ENCODE measurements around the gene NUP153. TPM values are rescaled to one million over a fixed set of nuclear protein-coding genes. Genes with fewer than 3 reads are reported as not detected.

The NUP153 gene
- total and polyA plus RNA-seq, 10 of the 15 experiments (the other 5 are each of a cell fraction or from before 2014, with no cell fraction given) = 13.9 to 77.7 (median 56.2) TPM

DNA sequence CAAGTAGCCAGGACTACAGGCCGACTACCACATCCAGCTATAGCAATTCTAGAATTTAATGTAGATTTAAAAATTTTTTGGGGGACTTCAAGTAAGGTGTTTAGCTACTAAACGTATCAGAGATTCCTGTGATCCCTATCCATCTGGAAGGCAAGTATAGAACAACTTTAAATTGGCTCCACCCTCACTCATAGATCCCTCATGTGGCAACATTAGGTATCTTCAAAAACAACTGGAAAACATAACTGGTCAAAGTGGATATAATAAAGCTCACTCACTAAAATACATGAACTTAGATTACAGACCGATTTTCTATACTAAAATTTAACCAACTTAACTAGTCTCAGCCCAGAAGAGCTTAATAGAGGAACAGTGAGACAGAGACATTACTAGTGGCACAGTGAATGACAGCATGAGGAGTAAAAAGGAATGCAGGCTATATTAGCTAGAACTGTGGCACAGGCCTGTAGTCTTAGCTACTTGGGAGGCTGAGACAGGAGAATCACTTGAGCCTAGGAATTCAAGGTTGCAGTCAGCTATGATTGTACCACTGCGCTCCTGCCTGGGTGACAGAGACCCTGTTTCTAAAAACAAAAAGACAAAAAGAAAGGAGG, 14.7 kb downstream of the NUP153 start:
- Histone ChIP-seq H3K9ac (ENCODE audit: control insufficient read depth, insufficient read depth, low read length) (no peak overlapping the region), H3K36me3 (ENCODE audit: control insufficient read depth in 2 of 2, insufficient read depth in 2 of 2, low read length in 1 of 2) (peaks cover 0 to 16% of the 10 kb centered on the region in 2 experiments; a peak in 2 of 4 replicates), H3K27ac (ENCODE audit: control insufficient read depth, insufficient read depth) (no peak overlapping the region), H3K4me3 (no peak overlapping the region), H3K4me1 (ENCODE audit: control insufficient read depth, insufficient read depth, low read length) (no peaks in the 10 kb centered on the region), H4K20me1 (ENCODE audit: control insufficient read depth, insufficient read depth) (no peaks in the 10 kb centered on the region; the same call in none of the 2 replicates), H3K79me2 (ENCODE audit: control insufficient read depth, insufficient read depth, low read length) (peaks cover 91% of the 10 kb centered on the region), H3K4me2 (ENCODE audit: control insufficient read depth, insufficient read depth) (no peak overlapping the region), H3K27me3 (replicated peaks in 1 of 2; ENCODE audit: control insufficient read depth in 2 of 2, insufficient read depth in 2 of 2, low read length in 1 of 2) (no peaks in the 10 kb centered on the region), H2AFZ (ENCODE audit: control insufficient read depth, low read depth, low read length) (no peak overlapping the region), H3K9me3 (replicated peaks; ENCODE audit: control insufficient read depth, insufficient read depth, low read length) (no peaks in the 10 kb centered on the region)
- FAIRE-seq (no peak), ATAC-seq (peak; percentile 28; the same call in 2 of the 3 replicates), DNase-seq (ENCODE audit: low read depth, low spot score) (no peak)
- TF ChIP-seq NBN (IDR thresholded peaks at IDR 0.05) (no peak), ZZZ3 (IDR thresholded peaks at IDR 0.05; ENCODE audit: control insufficient read depth, insufficient read length, low read depth) (no peak)
- RAD21 ChIA-PET (ENCODE audit: unreplicated experiment) = interaction anchor here (1.2 to 2.3 kb wide), 3 partner anchors 10 to 15 kb away, joined by 4 to 11 read pairs (median 5); partner anchors contain the start of gene NUP153
- intact Hi-C loops (cut with micrococcal nuclease; ENCODE audit: unreplicated experiment) = no loop called here
- SMC1A ChIA-PET (ENCODE audit: uncharacterized antibody, unreplicated experiment) = interaction anchor here (1.1 to 5.5 kb wide), 5 partner anchors 9 to 63 kb away, joined by 3 to 32 read pairs (median 4); no protein-coding TSS in a partner anchor
- WGBS (ENCODE audit: insufficient coverage, insufficient replicate concordance, low lambda C conversion rate, missing lambda C conversion rate) = 60% methylated on average over 4 of the region's 4 CpGs
- BruUV-seq (replicated peaks) = no TSS peak
- CTCF ChIA-PET = interaction anchor here (1.0 to 4.0 kb wide), 5 partner anchors 10 to 1426 kb away, joined by 3 to 27 read pairs (median 3); no protein-coding TSS in a partner anchor
- in situ Hi-C loops (cut with MboI) = no loop called here
- POLR2A ChIA-PET = interaction anchor here (3.1 kb wide), 1 partner anchor 10 kb away, joined by 10 read pairs; no protein-coding TSS in a partner anchor

DNA sequence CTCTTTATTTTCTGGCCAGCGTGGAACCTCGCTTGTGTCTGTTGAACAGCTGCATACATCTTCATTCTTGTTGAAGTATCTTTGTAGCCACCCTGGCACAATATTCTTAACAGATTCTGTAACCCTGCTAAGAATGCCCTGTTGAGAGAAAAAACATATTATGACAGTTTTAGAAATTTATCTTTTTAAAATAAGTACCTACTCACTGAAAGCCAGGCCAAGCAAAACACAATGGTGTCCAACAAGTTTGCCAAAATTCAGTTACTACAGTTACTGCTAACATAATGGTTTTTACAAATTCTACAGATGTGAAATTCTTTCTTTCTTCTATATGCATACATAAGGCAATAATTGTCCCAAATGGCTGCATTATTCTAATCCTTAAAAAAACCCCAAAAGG, 18.2 kb downstream of the NUP153 start:
- Histone ChIP-seq H3K36me3 (ENCODE audit: control insufficient read depth in 2 of 2, insufficient read depth in 2 of 2, low read length in 1 of 2) (peaks cover 3 to 18% of the 10 kb centered on the region in 2 experiments), H3K79me2 (ENCODE audit: control insufficient read depth, insufficient read depth, low read length) (peaks cover 82% of the 10 kb centered on the region), H3K4me1 (ENCODE audit: control insufficient read depth, insufficient read depth, low read length) (no peaks in the 10 kb centered on the region), H3K27me3 (replicated peaks in 1 of 2; ENCODE audit: control insufficient read depth in 2 of 2, insufficient read depth in 2 of 2, low read length in 1 of 2) (no peaks in the 10 kb centered on the region), H2AFZ (ENCODE audit: control insufficient read depth, low read depth, low read length) (no peak overlapping the region), H3K27ac (ENCODE audit: control insufficient read depth, insufficient read depth) (no peak overlapping the region), H3K4me2 (ENCODE audit: control insufficient read depth, insufficient read depth) (no peak overlapping the region), H3K9ac (ENCODE audit: control insufficient read depth, insufficient read depth, low read length) (no peak overlapping the region), H4K20me1 (ENCODE audit: control insufficient read depth, insufficient read depth) (no peaks in the 10 kb centered on the region; the same call in none of the 2 replicates), H3K9me3 (replicated peaks; ENCODE audit: control insufficient read depth, insufficient read depth, low read length) (no peaks in the 10 kb centered on the region), H3K4me3 (no peak overlapping the region)
- RAD21 ChIA-PET (ENCODE audit: unreplicated experiment) = no interaction called here
- FAIRE-seq = no peak
- TF ChIP-seq POLR2AphosphoS5 (IDR thresholded peaks at IDR 0.05; ENCODE audit: low read length) (no peak), TCF3 (IDR thresholded peaks at IDR 0.05; ENCODE audit: borderline replicate concordance, insufficient read depth, low read depth, low read length) (no peak), IKZF2 (IDR thresholded peaks at IDR 0.05) (no peak), HDGF (IDR thresholded peaks at IDR 0.05) (no peak), SREBF1 (IDR thresholded peaks at IDR 0.05; ENCODE audit: low read length) (no peak)
- TF ChIP-seq, protein P1, sequence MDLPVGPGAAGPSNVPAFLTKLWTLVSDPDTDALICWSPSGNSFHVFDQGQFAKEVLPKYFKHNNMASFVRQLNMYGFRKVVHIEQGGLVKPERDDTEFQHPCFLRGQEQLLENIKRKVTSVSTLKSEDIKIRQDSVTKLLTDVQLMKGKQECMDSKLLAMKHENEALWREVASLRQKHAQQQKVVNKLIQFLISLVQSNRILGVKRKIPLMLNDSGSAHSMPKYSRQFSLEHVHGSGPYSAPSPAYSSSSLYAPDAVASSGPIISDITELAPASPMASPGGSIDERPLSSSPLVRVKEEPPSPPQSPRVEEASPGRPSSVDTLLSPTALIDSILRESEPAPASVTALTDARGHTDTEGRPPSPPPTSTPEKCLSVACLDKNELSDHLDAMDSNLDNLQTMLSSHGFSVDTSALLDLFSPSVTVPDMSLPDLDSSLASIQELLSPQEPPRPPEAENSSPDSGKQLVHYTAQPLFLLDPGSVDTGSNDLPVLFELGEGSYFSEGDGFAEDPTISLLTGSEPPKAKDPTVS (IDR thresholded peaks at IDR 0.05; ENCODE audit: low read depth, low read length) = no peak
- 100% methylated on average over 2 of the region's 2 CpGs for WGBS (ENCODE audit: insufficient coverage, insufficient replicate concordance, low lambda C conversion rate, missing lambda C conversion rate)
- SMC1A ChIA-PET (ENCODE audit: uncharacterized antibody, unreplicated experiment) = interaction anchor here (1.0 kb wide), 1 partner anchor 32 kb away, joined by 3 read pairs; no protein-coding TSS in a partner anchor
- CTCF ChIA-PET = interaction anchor here (0.8 to 1.5 kb wide), 6 partner anchors 9 to 115 kb away, joined by 3 to 4 read pairs (median 3); no protein-coding TSS in a partner anchor
- POLR2A ChIA-PET = no interaction called here
- no peak for ATAC-seq
- no TSS peak for BruUV-seq (replicated peaks)
- intact Hi-C loops (cut with micrococcal nuclease; ENCODE audit: unreplicated experiment) = no loop called here
- in situ Hi-C loops (cut with MboI) = no loop called here
- DNase-seq (ENCODE audit: low read depth, low spot score) = no peak

All from GM12878 (cell line).